Uterus (tissue), 2 donors: ENCODE measurements around the gene TMEM120B.

Experiments
- CTCF ChIP-seq, 4 experiments: fragments of 200-600 bp in 2 of 4; fragments of 450-650 bp in 2 of 4; sonication (generic) in 2 of 4; IDR thresholded peaks; one replicate each; pipeline ENCODE4 v1.5.1; 2016 to 2019; ENCODE audit warnings: antibody characterized with exemption in 4 of 4, mild to moderate bottlenecking in 2 of 4, moderate library complexity in 1 of 4
- POLR2A ChIP-seq, 2 donors: fragments of 450-650 bp; IDR thresholded peaks; one replicate each; pipeline ENCODE4 v1.6.1; 2016; ENCODE audit warnings: antibody characterized with exemption in 2 of 2, mild to moderate bottlenecking in 1 of 2, moderate library complexity in 1 of 2

- TF ChIP-seq POLR2A (IDR thresholded peaks at IDR 0.05) (no peak), CTCF (IDR thresholded peaks at IDR 0.05) (no peak)
Measured at GRCh38 chr12:121755591-121755990, 43.0 kb downstream of the TMEM120B start.
